Memory B cell (primary cell): Measurements from ENCODE around the gene ZMYND15.
A peak's percentile ranks its signal among the peaks of the same experiment; 100 is the strongest.

Experiments used
- ATAC-seq: fragments of 150-1000 bp; cut with Tn5 transposase; 2 replicates; pipeline ENCODE4 v1.10.0; 2021; ENCODE audit warnings: low read depth, mild to moderate bottlenecking, moderate library complexity
- DNase-seq, 2 donors: peaks; one replicate each; pipeline ENCODE4 v3.0.0; 2022; ENCODE audit warnings: low spot score in 2 of 2
- H3K27ac Mint-ChIP-seq: one replicate; pipeline ENCODE4 v1.8.0; 2022; ENCODE audit warnings: mild to moderate bottlenecking, moderate library complexity, mixed read lengths
- H3K27me3 Mint-ChIP-seq: one replicate; pipeline ENCODE4 v1.8.0; 2022; ENCODE audit warnings: mixed read lengths
- H3K36me3 Mint-ChIP-seq: one replicate; pipeline ENCODE4 v1.8.0; 2022; ENCODE audit warnings: mild to moderate bottlenecking, mixed read lengths
- H3K4me1 Mint-ChIP-seq: one replicate; pipeline ENCODE4 v1.8.0; 2022; ENCODE audit warnings: mixed read lengths
- H3K4me3 Mint-ChIP-seq: one replicate; pipeline ENCODE4 v1.8.0; 2022; ENCODE audit warnings: mild to moderate bottlenecking, moderate library complexity, mixed read lengths
- H3K9me3 Mint-ChIP-seq: one replicate; pipeline ENCODE4 v1.8.0; 2022; ENCODE audit warnings: mixed read lengths

Gene ZMYND15

DNA sequence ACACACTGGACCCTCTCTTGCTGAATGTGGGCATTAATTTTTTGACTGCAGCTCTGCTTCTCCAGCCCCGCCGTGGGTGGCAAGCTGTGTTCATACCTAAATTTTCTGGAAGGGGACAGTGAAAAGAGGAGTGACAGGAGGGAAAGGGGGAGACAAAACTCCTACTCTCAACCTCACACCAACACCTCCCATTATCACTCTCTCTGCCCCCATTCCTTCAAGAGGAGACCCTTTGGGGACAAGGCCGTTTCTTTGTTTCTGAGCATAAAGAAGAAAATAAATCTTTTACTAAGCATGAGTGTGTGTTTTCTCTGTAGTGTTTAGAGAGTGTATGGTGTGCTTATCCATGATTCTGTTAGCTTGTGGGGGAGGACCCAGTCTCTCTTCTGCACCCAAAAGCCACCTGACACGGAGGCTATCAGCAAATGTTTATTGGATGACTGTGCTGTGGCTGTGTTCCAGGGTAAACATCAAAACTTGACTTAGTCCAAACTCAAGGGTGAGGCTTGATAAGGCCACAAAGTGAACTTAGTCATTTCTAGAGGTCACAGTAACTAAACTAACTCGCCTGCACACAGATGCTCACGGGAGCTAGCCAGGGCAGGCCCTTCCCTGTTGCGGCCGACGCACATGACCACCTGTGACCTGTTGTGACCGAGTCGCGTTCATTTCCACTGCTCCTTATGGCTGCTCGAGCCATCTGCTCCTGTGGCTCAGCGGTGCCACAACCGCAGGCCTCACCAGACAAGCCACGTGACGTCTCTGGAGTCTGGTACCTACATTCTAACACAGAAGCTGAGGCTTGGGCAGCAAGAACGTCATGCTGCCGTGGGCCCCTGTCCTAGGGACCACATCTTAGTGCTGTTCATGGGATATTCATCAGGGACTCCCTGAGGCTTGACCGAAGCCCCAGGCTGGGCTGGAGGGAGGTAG lies 18.2 kb upstream of the ZMYND15 start:
- Mint-ChIP-seq H3K36me3 (peaks cover 16% of the 10 kb centered on the region), H3K4me1 (peaks cover 11% of the 10 kb centered on the region), H3K9me3 (no peaks in the 10 kb centered on the region), H3K27ac (peak overlapping the region; percentile 81), H3K4me3 (no peak overlapping the region), H3K27me3 (no peaks in the 10 kb centered on the region)
- peak; percentile 92 for ATAC-seq
- DNase-seq: peak in 1 of 2 donors; percentile 33

DNA sequence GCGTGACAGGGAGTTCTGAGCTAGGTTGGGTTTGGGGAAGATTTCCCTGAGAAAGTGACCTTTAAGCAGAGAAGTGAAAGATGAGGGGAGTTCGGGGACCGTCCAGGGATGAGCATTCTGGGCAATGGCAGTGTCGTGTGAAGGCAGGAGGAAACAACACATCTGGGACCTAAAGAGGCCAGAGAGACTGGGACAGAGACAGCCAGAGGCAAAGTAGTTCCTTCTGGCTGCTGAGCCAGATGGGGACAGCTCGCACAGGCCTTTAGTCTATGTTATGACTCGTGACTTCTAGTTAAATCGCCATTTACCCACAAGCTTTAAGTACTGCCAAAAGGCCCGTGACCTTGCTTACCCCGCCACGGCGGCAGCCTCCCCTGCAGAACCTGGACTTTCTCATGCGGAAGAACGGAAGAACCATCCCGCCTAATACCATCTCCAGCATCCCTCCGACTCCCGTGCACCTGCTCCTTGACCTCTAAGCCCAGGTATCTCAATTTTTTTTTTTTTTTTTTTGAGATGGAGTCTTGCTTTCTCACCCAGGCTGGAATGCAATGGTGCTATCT lies 16.9 kb upstream of the ZMYND15 start:
- no peaks in the 10 kb centered on the region for H3K9me3 Mint-ChIP-seq
- H3K36me3 Mint-ChIP-seq: peaks cover 13% of the 10 kb centered on the region
- H3K27me3 Mint-ChIP-seq: no peaks in the 10 kb centered on the region
- H3K27ac Mint-ChIP-seq: peak overlapping the region; percentile 81
- H3K4me3 Mint-ChIP-seq: no peak overlapping the region
- no peak for DNase-seq
- no peak for ATAC-seq
- H3K4me1 Mint-ChIP-seq: peaks cover 11% of the 10 kb centered on the region

DNA sequence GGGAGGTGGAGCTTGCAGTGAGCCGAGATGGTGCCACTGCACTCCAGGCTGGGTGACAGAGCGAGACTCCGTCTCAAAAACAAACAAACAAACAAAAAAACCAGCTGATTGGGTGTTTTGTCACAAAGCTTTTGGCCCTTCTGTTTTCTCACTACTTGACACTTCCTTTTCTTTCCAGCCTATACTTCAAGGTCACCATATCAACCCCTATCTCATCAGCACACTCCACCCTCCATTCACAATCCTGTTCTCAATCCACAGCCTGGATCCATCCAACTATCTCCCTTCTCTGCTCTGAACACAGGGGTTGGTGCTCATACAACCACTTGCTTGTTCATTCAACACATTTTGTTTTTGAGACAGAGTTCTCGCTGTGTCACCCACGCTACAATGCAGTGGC lies 15.0 kb upstream of the ZMYND15 start:
- DNase-seq (no peak), ATAC-seq (no peak)
- Mint-ChIP-seq H3K9me3 (no peaks in the 10 kb centered on the region), H3K4me3 (no peak overlapping the region), H3K27me3 (no peaks in the 10 kb centered on the region), H3K36me3 (peaks cover 3% of the 10 kb centered on the region), H3K27ac (no peak overlapping the region), H3K4me1 (peaks cover 11% of the 10 kb centered on the region)

DNA sequence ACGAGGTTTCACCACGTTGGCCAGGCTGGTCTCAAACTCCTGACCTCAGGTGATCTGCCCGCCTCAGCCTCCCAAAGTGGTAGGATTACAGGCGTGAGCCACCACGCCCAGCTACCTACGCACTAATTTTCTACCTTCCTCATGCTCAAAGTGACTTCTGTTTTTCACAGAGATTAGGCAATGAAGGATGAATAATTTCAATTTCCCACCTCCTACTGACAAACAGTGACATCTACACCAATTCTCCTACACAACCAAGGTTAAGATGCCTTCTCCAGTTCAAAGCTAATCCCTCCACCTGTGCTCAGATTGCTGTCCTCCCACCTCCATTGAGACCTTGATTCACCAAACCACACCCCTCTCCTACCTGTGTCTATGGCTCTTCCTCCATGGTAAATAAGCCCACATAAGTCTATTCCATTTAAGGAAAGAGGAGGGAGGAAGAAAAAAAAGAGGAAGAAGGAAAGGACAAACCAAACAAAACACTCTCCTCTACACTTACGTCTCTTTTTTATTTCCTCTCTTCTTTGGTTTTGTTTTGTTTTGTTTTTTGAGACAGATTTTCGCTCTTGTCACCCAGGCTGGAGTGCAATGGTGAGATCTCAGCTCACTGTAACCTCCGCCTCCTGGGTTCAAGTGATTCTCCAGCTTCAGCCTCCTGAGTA lies 13.9 kb upstream of the ZMYND15 start:
- Mint-ChIP-seq H3K36me3 (no peaks in the 10 kb centered on the region), H3K4me3 (no peak overlapping the region), H3K27ac (no peak overlapping the region), H3K9me3 (no peaks in the 10 kb centered on the region), H3K27me3 (no peaks in the 10 kb centered on the region), H3K4me1 (peaks cover 15% of the 10 kb centered on the region)
- DNase-seq: no peak
- ATAC-seq: no peak

DNA sequence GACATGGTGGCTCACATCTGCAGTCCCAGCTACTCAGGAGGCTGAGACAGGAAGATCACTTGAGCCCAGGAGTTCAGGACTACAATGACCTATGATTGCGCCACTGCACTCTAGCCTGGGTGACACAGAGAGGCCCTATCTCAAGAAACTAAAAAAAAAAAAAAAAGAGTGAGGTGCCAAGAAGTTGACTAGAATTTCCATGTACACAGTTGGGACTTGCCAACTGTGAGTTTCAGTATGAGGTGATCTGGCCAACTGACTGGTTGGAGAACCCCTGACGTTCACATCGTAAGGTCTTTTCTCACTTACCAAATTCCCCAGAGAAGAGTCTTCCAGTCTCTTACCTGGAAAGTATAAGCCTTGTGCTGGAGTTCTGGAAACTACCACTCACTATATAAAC lies 11.5 kb upstream of the ZMYND15 start:
- H3K36me3 Mint-ChIP-seq: peaks cover 2% of the 10 kb centered on the region
- DNase-seq (no peak), ATAC-seq (no peak)
- H3K27ac Mint-ChIP-seq: no peak overlapping the region
- H3K27me3 Mint-ChIP-seq: no peaks in the 10 kb centered on the region
- no peaks in the 10 kb centered on the region for H3K9me3 Mint-ChIP-seq
- H3K4me1 Mint-ChIP-seq: peaks cover 18% of the 10 kb centered on the region
- H3K4me3 Mint-ChIP-seq: no peak overlapping the region

DNA sequence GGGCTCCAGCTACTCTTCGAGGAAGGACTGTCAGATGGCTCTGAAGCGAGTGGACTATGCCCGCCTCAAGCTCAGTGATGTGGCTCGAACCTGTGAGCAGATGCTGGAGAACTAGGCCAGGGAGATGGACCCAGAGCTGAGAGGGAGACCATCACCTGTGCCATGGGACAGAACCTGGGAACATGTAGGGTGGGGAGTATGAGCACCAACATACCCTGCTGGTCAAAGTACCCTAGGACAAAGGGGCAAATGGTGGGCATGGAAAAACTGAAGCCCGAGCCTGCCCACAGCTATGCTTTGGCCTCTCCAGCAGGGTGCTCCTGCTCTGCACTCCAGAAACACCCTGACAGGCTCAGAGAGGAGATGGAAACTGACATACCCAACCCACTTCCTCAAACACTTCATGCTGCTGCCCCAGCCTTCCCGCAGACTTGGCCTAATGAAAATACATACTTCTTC lies 6.5 kb upstream of the ZMYND15 start:
- H3K9me3 Mint-ChIP-seq: no peaks in the 10 kb centered on the region
- peaks cover 4% of the 10 kb centered on the region for H3K36me3 Mint-ChIP-seq
- peak overlapping the region; percentile 76 for H3K4me3 Mint-ChIP-seq
- H3K27me3 Mint-ChIP-seq: no peaks in the 10 kb centered on the region
- DNase-seq: peak in 1 of 2 donors; percentile 67
- ATAC-seq: peak; percentile 83
- H3K4me1 Mint-ChIP-seq: peaks cover 25% of the 10 kb centered on the region
- peak overlapping the region; percentile 95 for H3K27ac Mint-ChIP-seq

DNA sequence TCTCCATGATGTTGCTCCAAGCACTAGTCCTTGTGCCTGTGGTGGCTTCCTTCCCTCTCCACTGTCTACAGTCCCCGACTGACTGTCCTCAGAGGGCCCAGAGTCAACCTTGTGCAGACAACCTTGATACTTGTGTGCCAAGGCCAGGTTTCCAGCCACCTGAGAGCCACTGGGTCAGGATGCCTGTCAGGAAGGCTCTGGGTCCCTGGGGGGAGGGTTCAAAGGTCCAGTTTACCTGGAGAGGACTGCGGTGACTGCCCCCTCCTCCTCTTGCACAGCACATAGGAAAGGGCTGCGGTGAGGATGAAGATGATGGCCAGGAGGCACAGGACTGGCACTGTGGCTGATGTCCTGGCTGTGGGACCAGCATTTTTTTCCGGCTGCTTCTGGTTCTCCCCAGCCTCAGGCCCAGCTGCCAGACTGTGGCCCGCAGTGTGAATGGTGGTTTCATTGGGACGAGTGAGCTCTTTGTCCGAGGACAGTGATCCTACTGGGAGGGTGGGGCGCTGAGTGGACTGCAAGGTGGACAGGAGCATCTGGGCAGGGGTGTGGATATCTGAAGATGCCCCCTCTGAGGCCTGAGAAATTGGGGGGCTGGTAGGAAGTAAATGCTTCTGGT lies 4.7 kb upstream of the ZMYND15 start:
- no peak for DNase-seq
- peaks cover 4% of the 10 kb centered on the region for H3K36me3 Mint-ChIP-seq
- ATAC-seq: no peak
- H3K9me3 Mint-ChIP-seq: no peaks in the 10 kb centered on the region
- H3K27ac Mint-ChIP-seq: peak overlapping the region; percentile 95
- no peaks in the 10 kb centered on the region for H3K27me3 Mint-ChIP-seq
- no peak overlapping the region for H3K4me3 Mint-ChIP-seq
- H3K4me1 Mint-ChIP-seq: peaks cover 34% of the 10 kb centered on the region

DNA sequence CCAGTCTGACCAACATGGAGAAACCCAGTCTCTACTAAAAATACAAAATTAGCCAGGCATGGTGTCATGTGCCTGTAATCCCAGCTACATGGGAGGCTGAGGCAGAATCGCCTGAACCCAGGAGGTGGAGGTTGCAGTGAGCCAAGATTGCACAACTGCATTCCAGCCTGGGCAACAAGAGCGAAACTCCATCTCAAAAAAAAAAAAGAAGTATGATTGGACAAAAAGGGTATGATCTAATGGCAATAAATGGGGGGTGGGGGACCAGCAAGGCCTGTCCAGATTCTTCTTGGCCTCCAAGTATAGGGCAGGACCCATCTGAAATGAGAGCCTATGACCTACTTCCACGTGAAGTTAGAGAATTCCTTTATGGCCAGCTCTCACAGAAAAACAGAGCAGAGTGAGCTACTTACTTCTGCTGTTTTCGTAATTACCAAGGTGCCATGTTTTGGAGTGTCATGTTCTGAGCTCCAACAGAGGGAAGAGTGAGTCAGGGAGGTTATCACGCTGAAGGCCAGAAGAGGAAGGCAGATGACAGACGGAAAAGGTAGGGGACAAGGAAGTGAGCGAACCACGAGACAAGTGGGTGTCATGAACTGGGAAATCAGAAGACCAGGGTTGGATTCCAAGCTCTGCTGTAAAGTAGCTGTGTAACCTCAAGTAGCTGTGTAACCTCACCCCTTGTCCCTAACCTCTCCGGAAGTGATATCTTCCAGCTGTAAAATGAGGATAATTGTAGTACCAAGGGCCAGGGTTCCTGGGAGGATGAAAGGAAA lies 3.6 kb upstream of the ZMYND15 start:
- H3K27ac Mint-ChIP-seq: no peak overlapping the region
- ATAC-seq (no peak), DNase-seq (no peak)
- H3K27me3 Mint-ChIP-seq: peaks cover 2% of the 10 kb centered on the region
- no peak overlapping the region for H3K4me3 Mint-ChIP-seq
- H3K4me1 Mint-ChIP-seq: peaks cover 38% of the 10 kb centered on the region
- peaks cover 4% of the 10 kb centered on the region for H3K36me3 Mint-ChIP-seq
- H3K9me3 Mint-ChIP-seq: no peaks in the 10 kb centered on the region

DNA sequence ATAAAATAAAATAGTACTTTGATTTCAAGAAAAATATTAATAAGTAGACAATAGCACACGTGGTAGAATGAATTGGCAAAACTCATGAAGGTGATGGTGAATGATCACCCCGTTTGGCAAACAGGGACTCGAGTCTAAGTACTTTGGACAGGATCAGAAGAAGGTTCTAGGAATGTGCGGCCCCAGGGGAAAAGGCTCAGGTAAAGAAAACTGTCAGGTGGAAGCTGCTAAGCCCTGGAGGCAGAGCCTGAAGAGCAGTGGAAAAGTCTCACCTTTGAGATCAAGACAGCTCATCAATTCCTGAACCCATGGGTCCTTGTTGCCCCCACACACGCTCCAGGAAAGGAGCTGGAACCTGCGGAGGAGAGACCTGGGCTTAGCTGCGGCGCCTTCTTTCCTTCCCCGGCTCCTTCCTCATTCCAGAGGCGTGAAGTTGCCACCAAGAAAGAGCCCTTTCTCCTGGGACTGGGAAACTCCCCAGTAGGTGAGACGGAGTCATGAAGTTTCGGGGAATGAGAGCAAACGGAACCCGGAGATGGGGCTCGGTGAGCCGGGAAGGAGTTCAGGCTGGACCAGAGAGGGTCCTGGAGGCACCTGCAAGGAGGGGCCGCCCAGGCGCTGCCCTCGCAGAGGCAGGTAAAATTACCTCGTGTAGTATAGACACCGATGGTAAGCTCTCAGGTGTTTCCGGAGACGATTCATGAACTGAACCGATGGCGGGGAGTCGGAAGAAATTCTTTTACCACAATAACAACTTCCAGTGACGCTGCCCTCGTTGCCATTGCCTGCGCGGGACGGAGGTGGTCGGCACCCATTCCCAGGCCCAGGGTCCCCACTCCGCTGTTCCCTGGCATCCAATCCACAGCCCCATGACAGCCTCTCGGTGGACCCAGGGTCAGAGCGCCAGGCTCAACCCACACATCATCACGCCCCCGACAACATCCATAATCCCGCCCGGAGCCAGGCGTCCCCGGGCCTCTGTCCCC lies 1.2 kb upstream of the ZMYND15 start:
- peak; percentile 55 for ATAC-seq
- peak; percentile 37 to 42 for DNase-seq

DNA sequence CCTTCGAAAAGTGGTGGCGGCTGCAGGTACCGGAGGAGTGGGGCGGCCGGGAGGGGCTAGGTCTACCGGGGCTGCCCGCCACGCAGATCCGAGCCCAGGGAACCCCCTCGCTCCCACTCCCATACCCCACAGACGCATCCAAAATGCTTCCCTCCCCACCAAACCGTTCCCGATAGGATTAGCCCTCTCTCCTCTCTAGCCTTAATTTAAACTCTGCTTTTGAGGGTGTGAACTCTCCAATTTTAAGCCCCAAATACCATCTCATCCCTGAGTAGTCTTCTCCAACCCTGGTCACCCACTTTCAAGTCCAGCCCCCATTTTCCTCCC lies 355 bp downstream of the ZMYND15 start:
- no peaks in the 10 kb centered on the region for H3K36me3 Mint-ChIP-seq
- no peak for DNase-seq
- no peaks in the 10 kb centered on the region for H3K9me3 Mint-ChIP-seq
- peaks cover 20% of the 10 kb centered on the region for H3K4me1 Mint-ChIP-seq
- peaks cover 10% of the 10 kb centered on the region for H3K27me3 Mint-ChIP-seq
- no peak for ATAC-seq
- H3K27ac Mint-ChIP-seq: peak overlapping the region; percentile 63
- peak overlapping the region; percentile 81 for H3K4me3 Mint-ChIP-seq

More for the DNA sequence above, 1.2 kb upstream of the ZMYND15 start:
- H3K36me3 Mint-ChIP-seq: peaks cover 1% of the 10 kb centered on the region
- peaks cover 26% of the 10 kb centered on the region for H3K4me1 Mint-ChIP-seq
- no peaks in the 10 kb centered on the region for H3K9me3 Mint-ChIP-seq
- peaks cover 5% of the 10 kb centered on the region for H3K27me3 Mint-ChIP-seq
- H3K4me3 Mint-ChIP-seq: peak overlapping the region; percentile 86
- H3K27ac Mint-ChIP-seq: peak overlapping the region; percentile 82

DNA sequence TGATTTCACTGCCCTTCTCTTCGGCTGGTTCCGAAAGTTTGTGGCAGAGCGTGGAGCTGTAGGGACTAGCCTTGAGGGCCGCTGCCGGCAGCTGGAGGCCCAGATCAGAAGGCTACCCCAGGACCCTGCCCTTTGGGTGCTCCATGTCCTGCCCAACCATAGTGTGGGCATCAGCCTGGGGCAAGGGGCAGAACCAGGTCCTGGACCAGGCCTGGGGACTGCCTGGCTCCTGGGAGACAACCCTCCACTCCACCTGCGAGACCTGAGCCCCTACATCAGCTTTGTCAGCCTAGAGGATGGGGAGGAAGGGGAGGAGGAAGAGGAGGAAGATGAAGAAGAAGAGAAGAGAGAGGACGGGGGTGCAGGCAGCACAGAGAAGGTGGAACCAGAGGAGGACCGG lies 951 bp downstream of the ZMYND15 start:
- Mint-ChIP-seq H3K4me3 (peak overlapping the region; percentile 81), H3K27me3 (peaks cover 15% of the 10 kb centered on the region), H3K27ac (peak overlapping the region; percentile 63), H3K4me1 (peaks cover 24% of the 10 kb centered on the region), H3K9me3 (no peaks in the 10 kb centered on the region), H3K36me3 (no peaks in the 10 kb centered on the region)
- ATAC-seq (no peak), DNase-seq (no peak)

DNA sequence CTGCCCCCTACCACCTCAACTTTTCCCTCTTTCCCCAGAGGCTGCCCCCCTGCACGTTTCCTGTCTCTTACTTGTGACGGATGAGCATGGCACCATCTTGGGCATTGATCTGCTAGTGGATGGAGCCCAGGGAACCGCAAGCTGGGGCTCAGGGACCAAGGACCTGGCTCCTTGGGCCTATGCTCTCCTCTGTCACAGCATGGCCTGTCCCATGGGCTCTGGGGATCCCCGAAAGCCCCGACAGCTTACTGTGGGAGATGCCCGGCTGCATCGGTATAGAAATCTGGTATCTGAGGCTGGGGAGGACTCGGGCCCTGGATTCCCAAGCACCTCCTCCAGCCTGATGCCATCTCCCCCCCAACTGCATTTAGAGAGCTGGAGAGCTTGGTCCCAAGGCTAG lies 1.9 kb downstream of the ZMYND15 start:
- Mint-ChIP-seq H3K9me3 (no peaks in the 10 kb centered on the region), H3K27ac (no peak overlapping the region), H3K4me3 (peak overlapping the region; percentile 35), H3K27me3 (peaks cover 15% of the 10 kb centered on the region), H3K4me1 (peaks cover 24% of the 10 kb centered on the region), H3K36me3 (no peaks in the 10 kb centered on the region)
- ATAC-seq (no peak), DNase-seq (no peak)
